GM23338 (cell line): ENCODE measurements around the gene DPYSL3.

Source experiments
- CREB1 ChIP-seq: fragments of 250-450 bp; sonication (Bioruptor Pico); IDR thresholded peaks from 2 replicates; pipeline ENCODE4 v1.5.0; 2020; ENCODE audit warnings: low read depth, mild to moderate bottlenecking, moderate library complexity
- CTCF ChIP-seq, 2 experiments: fragments of 200-600 bp in 1 of 2; sonication (generic) in 1 of 2; conservative IDR thresholded peaks; 2 replicates each; pipeline versions ENCODE4 v1.5.1 to v1.6.1; 2016 to 2017; ENCODE audit warnings: antibody characterized with exemption in 2 of 2, low read depth in 2 of 2, mild to moderate bottlenecking in 2 of 2, moderate library complexity in 1 of 2
- EZH2 ChIP-seq: fragments of 200-600 bp; sonication (generic); IDR thresholded peaks from one replicate; pipeline ENCODE4 v1.8.0; 2017; ENCODE audit warnings: antibody characterized with exemption, mild to moderate bottlenecking, low read depth; ENCODE audit not compliant: unreplicated experiment
- EZH2phosphoT487 ChIP-seq: fragments of 200-600 bp; sonication (generic); IDR thresholded peaks from one replicate; pipeline ENCODE4 v1.8.1; 2018; ENCODE audit warnings: antibody characterized with exemption; ENCODE audit not compliant: unreplicated experiment
- JUNB ChIP-seq: IDR thresholded peaks from one replicate; pipeline ENCODE4 v1.6.1; 2016; ENCODE audit warnings: antibody characterized with exemption; ENCODE audit not compliant: unreplicated experiment
- NANOG ChIP-seq: IDR thresholded peaks from 2 replicates; pipeline ENCODE4 v1.6.1; 2016; ENCODE audit warnings: antibody characterized with exemption, borderline replicate concordance
- POLR2AphosphoS5 ChIP-seq: IDR thresholded peaks from 2 replicates; pipeline ENCODE4 v1.6.1; 2016; ENCODE audit warnings: antibody characterized with exemption, low read depth
- REST ChIP-seq: IDR thresholded peaks from one replicate; pipeline ENCODE4 v1.6.1; 2018; ENCODE audit warnings: antibody characterized with exemption; ENCODE audit not compliant: unreplicated experiment
- ZNF114 ChIP-seq: fragments of 250-450 bp; sonication (Bioruptor Pico); IDR thresholded peaks from 2 replicates; pipeline ENCODE4 v1.5.0; 2020; ENCODE audit warnings: mild to moderate bottlenecking, moderate library complexity

GRCh38 chr5:147361441-147362175, 148.3 kb downstream of the DPYSL3 start:
- no peak for TF ChIP-seq CTCF (conservative IDR thresholded peaks at IDR 0.05; ENCODE audit: low read depth in 2 of 2)
- no peak for TF ChIP-seq POLR2AphosphoS5
- TF ChIP-seq EZH2: no peak
- TF ChIP-seq REST: no peak
- no peak for TF ChIP-seq EZH2phosphoT487
- TF ChIP-seq ZNF114 (CRISPR knock-in tag): no peak
- no peak for TF ChIP-seq CREB1 (CRISPR knock-in tag)
- TF ChIP-seq NANOG: no peak
- TF ChIP-seq JUNB: no peak
